ENCODE results near the gene SLC25A11. TPM values are rescaled to one million over a fixed set of nuclear protein-coding genes. Genes with fewer than 3 reads are reported as not detected.

The SLC25A11 gene
- total and polyA plus RNA-seq, 4 donors, result 28.5 to 54.1 (median 46.0) TPM

GRCh38 chr17:4965311-4965986 is 25.6 kb upstream of the SLC25A11 start:
- TF ChIP-seq JUND (IDR thresholded peaks at IDR 0.05) (no peak), RAD21 (IDR thresholded peaks at IDR 0.05) (no peak), MAX (IDR thresholded peaks at IDR 0.05) (no peak), YY1 (IDR thresholded peaks at IDR 0.05) (no peak)
- no peak for DNase-seq (ENCODE audit: low spot score)
- WGBS, result 96% methylated on average over 15 of the region's 15 CpGs
- H3K27ac ChIP-seq (ENCODE audit: low read depth in 1 of 2, low read length in 2 of 2), result no peak overlapping the region
- H3K4me3 ChIP-seq (ENCODE audit: low read depth in 1 of 3, low read length in 3 of 3), result no peak overlapping the region
- H3K9ac ChIP-seq (ENCODE audit: low read depth in 1 of 2, low read length in 2 of 2), result no peak overlapping the region
- no peaks in the 10 kb centered on the region for H3K9me3 ChIP-seq (ENCODE audit: control insufficient read depth in 4 of 4, low read length in 3 of 4)
- H3K36me3 ChIP-seq (ENCODE audit: control insufficient read depth in 4 of 4, insufficient read depth in 3 of 4, low read depth in 1 of 4, low read length in 3 of 4), result peaks cover 0 to under 1% (median 0%) of the 10 kb centered on the region in 4 donors
- H3K4me1 ChIP-seq (ENCODE audit: control insufficient read depth in 4 of 4, insufficient read depth in 4 of 4, low read length in 3 of 4), result peaks cover 7 to 35% (median 24%) of the 10 kb centered on the region in 4 donors
- H3K27me3 ChIP-seq (ENCODE audit: control insufficient read depth in 4 of 4, insufficient read depth in 4 of 4, low read length in 3 of 4), result no peaks in the 10 kb centered on the region

GRCh38 chr17:4960279-4960922 is 20.6 kb upstream of the SLC25A11 start:
- Histone ChIP-seq H3K36me3 (ENCODE audit: control insufficient read depth in 4 of 4, insufficient read depth in 3 of 4, low read depth in 1 of 4, low read length in 3 of 4) (peaks cover 0 to 7% (median 4%) of the 10 kb centered on the region in 4 donors), H3K27me3 (ENCODE audit: control insufficient read depth in 4 of 4, insufficient read depth in 4 of 4, low read length in 3 of 4) (no peaks in the 10 kb centered on the region), H3K4me3 (ENCODE audit: low read depth in 1 of 3, low read length in 3 of 3) (no peak overlapping the region), H3K4me1 (ENCODE audit: control insufficient read depth in 4 of 4, insufficient read depth in 4 of 4, low read length in 3 of 4) (peaks cover 2 to 44% (median 33%) of the 10 kb centered on the region in 4 donors), H3K9me3 (ENCODE audit: control insufficient read depth in 4 of 4, low read length in 3 of 4) (no peaks in the 10 kb centered on the region), H3K27ac (ENCODE audit: low read depth in 1 of 2, low read length in 2 of 2) (no peak overlapping the region), H3K9ac (ENCODE audit: low read depth in 1 of 2, low read length in 2 of 2) (no peak overlapping the region)
- TF ChIP-seq YY1 (IDR thresholded peaks at IDR 0.05) (no peak), ATF3 (IDR thresholded peaks at IDR 0.05) (no peak), EGR1 (IDR thresholded peaks at IDR 0.05; ENCODE audit: low read depth in 2 of 2) (no peak), FOXA1 (IDR thresholded peaks at IDR 0.05) (no peak), FOXA2 (IDR thresholded peaks at IDR 0.05) (no peak), JUND (IDR thresholded peaks at IDR 0.05) (no peak), RXRA (IDR thresholded peaks at IDR 0.05) (no peak)
- WGBS, result 93% methylated on average over 9 of the region's 9 CpGs
- no peak for DNase-seq (ENCODE audit: low spot score)

GRCh38 chr17:4959261-4959965 is 19.6 kb upstream of the SLC25A11 start:
- DNase-seq (ENCODE audit: low spot score), result no peak
- Histone ChIP-seq H3K4me3 (ENCODE audit: low read depth in 1 of 3, low read length in 3 of 3) (no peak overlapping the region), H3K27me3 (ENCODE audit: control insufficient read depth in 4 of 4, insufficient read depth in 4 of 4, low read length in 3 of 4) (no peaks in the 10 kb centered on the region), H3K9me3 (ENCODE audit: control insufficient read depth in 4 of 4, low read length in 3 of 4) (no peaks in the 10 kb centered on the region), H3K36me3 (ENCODE audit: control insufficient read depth in 4 of 4, insufficient read depth in 3 of 4, low read depth in 1 of 4, low read length in 3 of 4) (peaks cover 0 to 7% (median 4%) of the 10 kb centered on the region in 4 donors), H3K27ac (ENCODE audit: low read depth in 1 of 2, low read length in 2 of 2) (no peak overlapping the region), H3K9ac (ENCODE audit: low read depth in 1 of 2, low read length in 2 of 2) (no peak overlapping the region), H3K4me1 (ENCODE audit: control insufficient read depth in 4 of 4, insufficient read depth in 4 of 4, low read length in 3 of 4) (peaks cover 4 to 50% (median 37%) of the 10 kb centered on the region in 4 donors)
- no peak for TF ChIP-seq FOXA2 (IDR thresholded peaks at IDR 0.05)
- TF ChIP-seq EGR1 (IDR thresholded peaks at IDR 0.05; ENCODE audit: low read depth in 2 of 2), result no peak
- no peak for TF ChIP-seq YY1 (IDR thresholded peaks at IDR 0.05)
- TF ChIP-seq CTCF (IDR thresholded peaks at IDR 0.05; ENCODE audit: low read depth, low read length, missing input control), result no peak
- no peak for TF ChIP-seq FOXA1 (IDR thresholded peaks at IDR 0.05)
- no peak for TF ChIP-seq JUND (IDR thresholded peaks at IDR 0.05)
- TF ChIP-seq TAF1 (conservative IDR thresholded peaks at IDR 0.05), result no peak
- no peak for TF ChIP-seq RAD21 (IDR thresholded peaks at IDR 0.05)
- WGBS, result 82% methylated on average over 18 of the region's 18 CpGs

All from liver (tissue), 9 donors.